ENCODE data around the gene PKNOX2. TPM values are rescaled to one million over a fixed set of nuclear protein-coding genes. Genes with fewer than 3 reads are reported as not detected.
A peak's percentile ranks its signal among the peaks of the same experiment; 100 is the strongest.

PKNOX2 gene
- total RNA-seq, 4 donors from 2014 or later: 0.27 to 4.8 (median 0.75) TPM; not detected in 1

DNA sequence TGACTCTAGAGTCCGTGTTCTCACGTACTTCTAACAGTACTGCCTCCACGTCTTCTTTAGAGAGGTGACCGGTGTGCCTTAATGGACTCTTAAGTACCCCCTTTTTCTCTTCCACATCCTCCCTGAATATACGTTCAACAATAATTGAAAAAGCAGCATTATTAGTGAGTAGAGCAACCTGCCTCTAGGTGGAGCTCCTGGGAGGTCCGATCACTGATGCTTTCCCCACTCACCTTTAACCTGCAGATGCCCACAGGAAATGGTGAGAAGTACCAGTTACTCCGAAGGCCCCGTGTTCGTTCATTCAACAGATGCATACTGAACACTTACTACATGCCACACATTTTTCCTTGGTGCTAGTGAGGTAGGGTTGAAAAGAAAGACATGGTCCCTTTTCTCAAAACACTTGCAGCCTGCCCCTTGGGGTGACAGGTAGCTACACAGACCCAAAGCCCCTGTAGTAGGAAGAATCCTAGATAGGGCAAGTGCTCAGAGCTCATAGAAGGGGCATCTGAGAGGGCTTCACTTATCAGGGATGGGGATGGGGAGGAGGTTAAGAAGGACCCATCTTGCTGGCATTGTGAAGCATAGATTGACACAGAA, 258.8 kb downstream of the PKNOX2 start:
- no peaks in the 10 kb centered on the region for H3K36me3 ChIP-seq
- H3K4me1 ChIP-seq: no peaks in the 10 kb centered on the region
- in situ Hi-C loops (cut with MboI; ENCODE audit: low pct_ligation_motif_present in 1 of 4, low pct_unique_long_range_greater_than_20kb in 1 of 4, low sequenced_read_pairs in 3 of 4): loop anchor here in 1 of 4 donors (25.0 kb wide), 1 partner anchor 461 kb away; the partner anchor contains the start of gene CCDC15
- DNase-seq: no peak
- no peaks in the 10 kb centered on the region for H3K27me3 ChIP-seq
- no peak overlapping the region for H3K27ac ChIP-seq
- TF ChIP-seq, protein P1, sequence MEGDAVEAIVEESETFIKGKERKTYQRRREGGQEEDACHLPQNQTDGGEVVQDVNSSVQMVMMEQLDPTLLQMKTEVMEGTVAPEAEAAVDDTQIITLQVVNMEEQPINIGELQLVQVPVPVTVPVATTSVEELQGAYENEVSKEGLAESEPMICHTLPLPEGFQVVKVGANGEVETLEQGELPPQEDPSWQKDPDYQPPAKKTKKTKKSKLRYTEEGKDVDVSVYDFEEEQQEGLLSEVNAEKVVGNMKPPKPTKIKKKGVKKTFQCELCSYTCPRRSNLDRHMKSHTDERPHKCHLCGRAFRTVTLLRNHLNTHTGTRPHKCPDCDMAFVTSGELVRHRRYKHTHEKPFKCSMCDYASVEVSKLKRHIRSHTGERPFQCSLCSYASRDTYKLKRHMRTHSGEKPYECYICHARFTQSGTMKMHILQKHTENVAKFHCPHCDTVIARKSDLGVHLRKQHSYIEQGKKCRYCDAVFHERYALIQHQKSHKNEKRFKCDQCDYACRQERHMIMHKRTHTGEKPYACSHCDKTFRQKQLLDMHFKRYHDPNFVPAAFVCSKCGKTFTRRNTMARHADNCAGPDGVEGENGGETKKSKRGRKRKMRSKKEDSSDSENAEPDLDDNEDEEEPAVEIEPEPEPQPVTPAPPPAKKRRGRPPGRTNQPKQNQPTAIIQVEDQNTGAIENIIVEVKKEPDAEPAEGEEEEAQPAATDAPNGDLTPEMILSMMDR (IDR thresholded peaks at IDR 0.05): peak in 1 of 5 experiments; percentile 6
- TF ChIP-seq POLR2A (IDR thresholded peaks at IDR 0.05) (no peak), EP300 (IDR thresholded peaks at IDR 0.05; ENCODE audit: low read depth) (no peak), POLR2AphosphoS5 (IDR thresholded peaks at IDR 0.05) (no peak)
- H3K4me3 ChIP-seq: no peak overlapping the region
- no peaks in the 10 kb centered on the region for H3K9me3 ChIP-seq
- 31 to 65% methylated on average over 3 to 9 of the region's 9 CpGs for WGBS, 2 donors (ENCODE audit: low coverage in 1 of 2)
- intact Hi-C loops (cut with DNase I; ENCODE audit: low total_unique reads): no loop called here

DNA sequence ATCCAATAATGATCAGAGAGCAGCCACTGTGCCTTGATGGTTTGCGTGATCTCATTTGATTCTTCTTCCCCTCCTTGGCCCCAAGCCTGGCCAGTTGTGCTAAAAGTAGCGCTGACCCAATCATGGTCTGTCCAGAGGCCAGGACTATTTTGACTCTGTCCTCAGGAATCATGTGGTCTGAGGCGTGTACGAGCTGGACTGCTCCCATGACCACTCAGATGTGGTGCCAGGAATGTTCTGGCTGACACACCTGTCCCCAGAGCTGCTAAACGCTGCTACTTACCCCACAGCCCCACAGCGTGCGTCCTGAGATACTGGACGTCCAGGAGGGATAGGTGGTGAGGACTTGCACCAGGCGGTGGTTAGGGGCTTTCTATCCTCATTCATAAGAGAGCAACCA, 261.1 kb downstream of the PKNOX2 start:
- no peak overlapping the region for H3K4me3 ChIP-seq
- DNase-seq: no peak
- intact Hi-C loops (cut with DNase I; ENCODE audit: low total_unique reads) (no loop called here), in situ Hi-C loops (cut with MboI; ENCODE audit: low pct_ligation_motif_present in 1 of 4, low pct_unique_long_range_greater_than_20kb in 1 of 4, low sequenced_read_pairs in 3 of 4) (no loop called here)
- TF ChIP-seq, protein P1 (IDR thresholded peaks at IDR 0.05): no peak
- TF ChIP-seq EP300 (IDR thresholded peaks at IDR 0.05; ENCODE audit: low read depth): no peak
- TF ChIP-seq POLR2AphosphoS5 (IDR thresholded peaks at IDR 0.05): no peak
- no peak for TF ChIP-seq POLR2A (IDR thresholded peaks at IDR 0.05)
- H3K9me3 ChIP-seq: no peaks in the 10 kb centered on the region
- H3K27me3 ChIP-seq: no peaks in the 10 kb centered on the region
- H3K36me3 ChIP-seq: no peaks in the 10 kb centered on the region
- WGBS, 2 donors (ENCODE audit: low coverage in 1 of 2): 75% methylated on average over 8 of the region's 9 CpGs; no CpG with 5 or more reads in 1 of the 2 donors
- H3K27ac ChIP-seq: no peak overlapping the region
- H3K4me1 ChIP-seq: no peaks in the 10 kb centered on the region

DNA sequence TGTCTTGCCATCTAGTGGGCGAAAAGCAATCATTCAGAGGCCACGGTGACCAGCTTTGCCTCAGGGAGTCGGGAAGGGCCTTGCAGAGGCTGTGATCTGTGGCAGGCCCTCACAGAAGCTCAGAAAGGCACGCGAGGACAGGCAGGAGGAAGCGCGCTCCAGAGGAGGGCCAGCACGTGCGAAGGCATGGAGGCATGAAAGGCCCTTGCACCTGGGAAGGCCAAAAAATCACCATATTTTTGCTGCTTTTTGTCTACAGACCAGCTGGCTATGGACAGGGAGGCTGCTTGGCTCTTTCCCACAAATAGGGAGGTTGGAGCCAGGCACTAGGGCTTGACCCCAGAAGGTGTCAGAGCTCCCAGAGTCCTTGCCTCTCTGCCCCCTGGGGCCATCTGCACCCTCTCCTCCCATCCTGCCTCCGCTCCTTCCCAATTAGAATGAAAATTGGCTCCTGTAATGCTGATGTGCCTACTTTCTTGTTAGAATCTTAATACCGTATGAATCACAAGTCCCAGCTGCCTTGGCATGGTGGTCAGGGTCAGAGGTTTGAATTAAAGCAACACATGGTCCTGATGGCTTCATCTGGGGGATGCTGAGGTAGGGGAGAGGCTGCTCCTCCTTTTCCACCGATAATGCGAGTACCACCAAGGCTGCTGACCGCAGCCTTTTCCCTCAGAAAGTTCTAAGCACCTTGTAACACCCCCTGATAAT, 262.4 kb downstream of the PKNOX2 start:
- Histone ChIP-seq H3K27me3 (no peaks in the 10 kb centered on the region), H3K4me1 (no peaks in the 10 kb centered on the region), H3K36me3 (no peaks in the 10 kb centered on the region), H3K27ac (no peak overlapping the region), H3K4me3 (no peak overlapping the region), H3K9me3 (no peaks in the 10 kb centered on the region)
- intact Hi-C loops (cut with DNase I; ENCODE audit: low total_unique reads) (no loop called here), in situ Hi-C loops (cut with MboI; ENCODE audit: low pct_ligation_motif_present in 1 of 4, low pct_unique_long_range_greater_than_20kb in 1 of 4, low sequenced_read_pairs in 3 of 4) (no loop called here)
- TF ChIP-seq POLR2A (IDR thresholded peaks at IDR 0.05) (no peak), EP300 (IDR thresholded peaks at IDR 0.05; ENCODE audit: low read depth) (no peak), POLR2AphosphoS5 (IDR thresholded peaks at IDR 0.05) (no peak)
- TF ChIP-seq, protein P1 (IDR thresholded peaks at IDR 0.05): no peak
- no peak for DNase-seq
- 87 to 88% methylated on average over 3 to 14 of the region's 14 CpGs for WGBS, 2 donors (ENCODE audit: low coverage in 1 of 2)

DNA sequence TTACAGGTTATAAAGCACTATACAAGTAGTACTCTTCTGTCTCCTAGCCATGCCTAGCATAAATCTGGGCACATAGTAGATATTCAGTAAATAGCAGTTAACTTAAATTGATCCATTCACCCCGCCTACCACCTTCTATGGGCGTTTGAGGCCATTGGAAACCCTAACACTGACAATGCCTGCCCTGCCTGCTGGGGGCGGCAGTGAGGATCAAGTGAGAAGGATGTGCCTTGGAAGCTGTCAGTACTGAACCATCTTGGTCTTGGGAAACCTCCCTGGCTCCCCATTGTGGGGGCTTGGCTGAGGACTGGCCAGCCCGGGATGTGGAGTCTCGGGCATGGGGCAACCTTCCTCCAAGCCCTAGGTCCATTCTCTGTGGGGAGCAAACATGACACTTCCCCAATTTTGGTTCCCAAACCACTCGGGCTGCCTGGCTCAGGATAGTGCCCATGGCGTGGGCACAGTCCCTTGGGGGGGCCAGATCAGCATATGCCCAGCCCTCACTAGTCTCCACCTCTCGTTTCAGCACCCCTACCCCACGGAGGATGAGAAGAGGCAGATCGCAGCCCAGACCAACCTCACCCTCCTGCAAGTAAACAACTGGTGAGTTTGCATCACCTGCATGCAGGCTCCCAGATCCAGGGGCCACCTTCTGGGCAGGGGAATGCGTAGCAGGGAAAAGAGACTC, 264.1 kb downstream of the PKNOX2 start:
- no peak for DNase-seq
- no peaks in the 10 kb centered on the region for H3K4me1 ChIP-seq
- H3K27ac ChIP-seq: no peak overlapping the region
- H3K27me3 ChIP-seq: no peaks in the 10 kb centered on the region
- in situ Hi-C loops (cut with MboI; ENCODE audit: low pct_ligation_motif_present in 1 of 4, low pct_unique_long_range_greater_than_20kb in 1 of 4, low sequenced_read_pairs in 3 of 4): no loop called here
- TF ChIP-seq, protein P1 (IDR thresholded peaks at IDR 0.05): no peak
- TF ChIP-seq EP300 (IDR thresholded peaks at IDR 0.05; ENCODE audit: low read depth) (no peak), POLR2AphosphoS5 (IDR thresholded peaks at IDR 0.05) (no peak)
- no peaks in the 10 kb centered on the region for H3K9me3 ChIP-seq
- H3K4me3 ChIP-seq: no peak overlapping the region
- H3K36me3 ChIP-seq: no peaks in the 10 kb centered on the region
- intact Hi-C loops (cut with DNase I; ENCODE audit: low total_unique reads): no loop called here
- WGBS, 2 donors (ENCODE audit: low coverage in 1 of 2): 40 to 65% methylated on average over 3 to 11 of the region's 11 CpGs

All from transverse colon (tissue), 4 donors.